ENCODE measurements around the gene STMN3. TPM values are rescaled to one million over a fixed set of nuclear protein-coding genes. Genes with fewer than 3 reads are reported as not detected.
"Not testable (repeated sequence)": the region's sequence is repeated elsewhere in the genome, so short reads cannot be mapped to it uniquely, and the experiment has no call there.

The STMN3 gene
- total RNA-seq, 1 donor from 2014 or later, result 4.3 TPM

DNA sequence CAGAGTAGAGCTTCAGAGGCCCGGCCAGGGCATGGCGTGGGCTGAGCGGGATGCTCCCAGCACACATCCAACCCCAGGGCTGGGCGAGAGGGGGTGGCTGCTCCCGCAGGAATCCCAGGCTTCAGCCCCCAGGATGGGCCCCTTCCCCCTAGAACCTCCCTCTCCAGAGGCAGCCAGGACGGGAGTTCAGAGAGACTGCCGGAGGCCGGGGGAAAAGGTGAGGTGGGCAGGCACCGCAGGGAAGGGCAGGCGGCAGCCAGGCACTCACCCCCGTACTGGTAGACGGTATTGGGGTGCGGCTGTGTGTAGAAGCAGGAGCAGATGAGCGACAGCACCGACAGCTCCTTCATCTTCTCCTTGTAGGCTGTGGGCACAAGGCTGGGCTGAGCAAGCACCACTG lies 9.3 kb downstream of the STMN3 start:
- DNase-seq (no peak), ATAC-seq (ENCODE audit: poor library complexity) (no peak)
- intact Hi-C loops (cut with DNase I), result no loop called here

DNA sequence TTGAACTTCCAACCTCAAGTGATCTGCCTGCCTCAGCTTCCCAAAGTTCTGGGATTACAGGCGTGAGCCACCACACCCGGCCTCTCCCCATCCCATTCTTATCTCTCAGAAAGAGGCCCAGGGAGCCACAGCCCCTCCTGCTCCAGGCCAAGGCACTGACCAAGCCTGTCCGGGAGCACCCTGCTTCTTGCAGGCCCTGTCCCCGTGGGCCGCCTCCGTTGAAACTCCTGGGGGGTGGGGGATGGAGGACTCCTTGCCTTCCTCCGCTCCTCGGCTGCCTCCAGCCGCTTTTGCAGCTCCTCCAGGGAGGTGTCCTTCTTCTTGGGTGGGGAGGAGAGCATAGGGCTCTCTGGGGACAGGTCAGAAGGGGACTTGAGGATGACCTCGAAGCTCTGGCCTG lies 9.7 kb downstream of the STMN3 start:
- ATAC-seq (ENCODE audit: poor library complexity) (no peak), DNase-seq (no peak)
- intact Hi-C loops (cut with DNase I), result no loop called here

DNA sequence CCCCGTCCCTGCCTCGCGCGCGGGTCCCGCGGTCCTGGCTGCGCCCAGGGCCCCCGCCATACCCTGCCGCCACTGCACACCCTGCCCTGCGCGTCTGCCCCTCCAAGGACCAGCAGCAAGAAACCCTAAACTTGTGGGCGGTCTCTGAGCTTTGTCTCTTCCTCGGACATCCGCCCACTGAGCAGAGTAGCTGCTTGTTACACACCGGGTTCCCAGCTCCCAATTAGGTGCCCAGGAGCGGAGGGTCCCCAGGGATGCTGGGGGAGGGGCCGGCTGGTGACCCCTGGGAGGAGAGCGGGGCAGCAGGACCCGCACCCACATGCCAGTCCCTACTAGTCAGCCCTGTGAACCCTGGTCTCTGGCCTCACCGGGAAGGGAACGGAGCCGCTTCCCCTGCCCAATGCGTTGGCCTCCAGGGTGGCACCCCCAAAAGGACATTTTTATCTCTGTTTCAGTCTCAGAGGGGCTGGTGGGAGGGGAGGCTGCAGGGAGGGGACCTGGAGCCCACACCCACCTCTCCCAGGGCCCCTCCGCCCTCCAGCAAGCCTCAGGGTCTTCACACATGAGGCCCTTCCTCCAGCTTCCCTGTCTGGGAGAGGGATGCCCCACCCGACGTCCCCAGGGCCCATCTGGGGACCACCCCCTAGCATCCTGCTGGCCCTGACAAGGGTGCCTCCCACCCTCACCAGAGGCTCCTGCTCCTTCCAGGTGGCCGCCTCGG lies 10.5 kb downstream of the STMN3 start:
- ATAC-seq (ENCODE audit: poor library complexity) (no peak), DNase-seq (no peak)
- intact Hi-C loops (cut with DNase I), result no loop called here

DNA sequence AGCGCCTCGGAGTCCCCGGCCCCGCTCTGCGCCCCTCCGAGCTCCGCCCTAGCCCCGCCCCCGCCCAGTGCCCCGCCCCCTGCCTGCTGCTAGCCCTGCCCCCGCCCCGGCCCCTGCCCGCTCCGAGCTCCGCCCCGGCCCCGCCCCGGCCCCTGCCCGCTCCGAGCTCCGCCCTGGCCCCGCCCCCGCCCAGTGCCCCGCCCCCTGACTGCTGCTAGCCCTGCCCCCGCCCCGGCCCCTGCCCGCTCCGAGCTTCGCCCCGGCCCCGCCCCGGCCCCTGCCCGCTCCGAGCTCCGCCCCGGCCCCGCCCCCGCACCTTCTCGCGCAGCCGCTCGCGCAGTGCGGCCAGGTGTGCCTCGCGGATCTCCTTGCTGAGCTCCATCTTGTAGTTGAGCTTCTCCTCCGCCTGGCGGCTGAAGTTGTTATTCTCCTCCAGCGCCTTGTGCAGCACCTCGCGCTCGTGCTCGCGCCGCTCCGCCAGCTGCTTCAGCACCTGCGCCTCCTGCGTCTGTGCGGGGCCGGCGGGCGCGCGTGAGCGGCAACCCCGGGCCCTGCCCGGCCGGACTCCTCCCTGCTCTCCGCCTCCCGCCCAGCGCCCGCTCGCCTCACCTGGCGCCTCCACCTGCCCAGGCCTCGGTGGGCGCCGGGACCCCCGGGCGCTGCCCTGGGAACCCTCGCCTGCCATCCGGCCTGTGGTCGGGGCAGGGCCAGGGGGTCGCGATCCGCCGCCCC lies 11.3 kb downstream of the STMN3 start:
- intact Hi-C loops (cut with DNase I), result no loop called here
- DNase-seq (peak; percentile 90), ATAC-seq (ENCODE audit: poor library complexity) (peak; percentile 91)

DNA sequence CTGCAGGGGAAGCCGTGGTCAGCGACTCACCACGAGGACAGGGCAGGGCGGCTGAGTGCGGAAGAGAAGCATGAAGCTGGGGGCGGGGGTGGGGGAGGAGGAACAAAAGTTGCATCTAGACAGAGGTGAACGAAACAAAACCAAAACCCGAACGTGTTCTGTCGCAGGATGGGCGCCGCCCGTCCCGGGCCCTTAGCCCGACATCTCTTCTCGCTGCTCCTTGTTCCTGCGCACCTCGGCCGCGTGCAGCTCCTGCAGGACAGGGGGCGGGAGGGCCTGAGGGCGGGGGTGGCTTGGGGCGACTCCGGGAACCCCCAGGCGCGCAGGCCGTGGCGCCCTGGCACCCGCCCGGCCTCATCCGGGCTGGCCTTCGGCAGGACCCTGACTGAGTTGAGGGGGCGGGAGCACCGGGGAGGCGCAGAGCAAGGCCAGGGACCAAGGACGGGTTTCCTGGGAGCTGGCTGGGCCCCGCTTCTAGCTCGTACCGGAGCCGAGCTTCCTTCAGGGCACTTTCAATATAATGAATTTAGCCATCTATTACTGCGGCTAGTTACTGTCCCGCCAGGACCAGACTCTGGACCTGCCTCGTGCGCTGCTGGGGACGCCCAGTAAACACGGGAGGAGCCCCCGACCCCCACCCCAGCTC lies 12.0 kb downstream of the STMN3 start:
- DNase-seq (peak; percentile 62), ATAC-seq (ENCODE audit: poor library complexity) (peak; percentile 39)
- intact Hi-C loops (cut with DNase I), result no loop called here

DNA sequence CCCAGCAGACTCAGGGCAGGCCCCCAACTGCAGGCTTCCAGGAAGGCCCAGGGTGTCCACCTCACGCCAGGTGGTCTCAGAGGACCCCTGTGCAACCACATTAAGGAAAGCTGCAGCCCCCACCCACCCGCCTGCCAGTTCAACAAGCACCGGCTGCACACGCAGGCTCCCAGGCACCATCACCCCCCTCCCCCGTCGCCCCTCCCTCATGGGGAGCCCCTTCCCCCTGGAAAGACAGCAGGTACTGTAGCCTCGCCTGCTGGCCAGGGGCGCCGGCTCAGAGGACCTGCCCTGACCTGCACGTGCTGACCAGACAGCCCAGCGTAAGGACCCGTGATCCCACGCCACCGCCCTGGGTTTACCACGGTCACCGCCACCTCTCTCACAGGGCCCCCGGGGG lies 12.5 kb downstream of the STMN3 start:
- intact Hi-C loops (cut with DNase I); ATAC-seq (ENCODE audit: poor library complexity); DNase-seq: not testable (repeated sequence)

DNA sequence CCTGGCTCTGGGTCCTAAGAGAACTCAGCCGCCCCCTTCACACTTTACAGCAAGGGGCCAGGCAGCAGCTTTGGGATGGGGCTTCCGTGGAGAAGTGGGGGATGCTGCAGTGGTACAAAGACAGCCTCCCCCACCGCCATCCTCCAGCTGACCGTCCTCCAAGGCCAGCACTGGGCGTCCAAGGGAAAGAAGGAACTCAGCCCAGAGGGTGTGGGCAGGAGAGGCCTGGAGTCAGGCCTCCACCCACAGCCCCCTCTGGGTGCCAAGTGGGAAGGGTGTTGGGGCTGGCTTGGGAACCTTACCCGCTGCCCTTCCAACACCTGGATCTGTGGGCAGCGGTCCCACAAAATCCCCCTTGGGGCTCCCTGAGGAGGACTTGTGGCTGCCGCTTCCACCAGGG lies 13.1 kb downstream of the STMN3 start:
- no peak for ATAC-seq (ENCODE audit: poor library complexity)
- no peak for DNase-seq
- intact Hi-C loops (cut with DNase I), result no loop called here

DNA sequence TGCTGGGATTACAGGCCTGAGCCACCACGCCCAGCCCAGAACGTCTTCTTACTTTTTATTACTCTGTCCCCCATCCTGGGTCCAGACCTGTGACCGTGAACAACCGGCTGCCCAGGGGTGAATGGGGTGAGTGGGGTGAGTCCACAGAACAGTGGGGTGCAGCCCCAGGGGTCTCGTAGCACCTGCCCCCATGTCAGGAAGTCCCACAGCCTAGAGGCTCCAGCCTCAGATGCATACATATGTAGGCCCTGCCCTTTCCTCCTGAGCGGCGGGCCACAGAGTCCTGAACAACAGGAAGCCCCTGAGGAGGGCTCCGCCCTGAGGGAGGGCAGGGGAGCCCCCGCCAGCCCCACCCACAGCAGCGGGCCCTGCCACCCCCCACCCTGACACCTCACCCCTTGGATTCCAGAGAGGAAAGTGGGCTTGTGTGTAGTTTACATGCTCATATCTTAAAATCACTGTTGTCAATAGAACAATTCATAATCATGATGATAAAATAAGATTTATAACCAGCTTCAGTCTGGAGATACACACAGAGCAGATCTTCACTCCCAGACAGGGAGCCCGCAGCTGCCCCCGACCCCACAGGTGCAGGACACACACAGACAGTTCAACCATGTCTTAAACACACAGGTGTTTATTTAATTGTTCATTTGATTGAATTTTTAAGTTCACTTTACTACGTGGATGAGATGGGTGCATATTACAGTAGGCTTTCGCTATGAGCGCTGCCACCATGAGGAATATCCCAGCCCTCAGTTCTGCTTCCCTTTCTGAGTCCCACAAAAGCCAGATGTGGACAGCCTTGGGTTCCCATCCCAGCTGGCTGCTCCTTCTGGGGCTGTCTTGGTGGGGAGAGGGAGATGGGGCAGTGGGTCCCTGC lies 13.9 kb downstream of the STMN3 start:
- DNase-seq (peak; percentile 73), ATAC-seq (ENCODE audit: poor library complexity) (no peak)
- intact Hi-C loops (cut with DNase I), result no loop called here

DNA sequence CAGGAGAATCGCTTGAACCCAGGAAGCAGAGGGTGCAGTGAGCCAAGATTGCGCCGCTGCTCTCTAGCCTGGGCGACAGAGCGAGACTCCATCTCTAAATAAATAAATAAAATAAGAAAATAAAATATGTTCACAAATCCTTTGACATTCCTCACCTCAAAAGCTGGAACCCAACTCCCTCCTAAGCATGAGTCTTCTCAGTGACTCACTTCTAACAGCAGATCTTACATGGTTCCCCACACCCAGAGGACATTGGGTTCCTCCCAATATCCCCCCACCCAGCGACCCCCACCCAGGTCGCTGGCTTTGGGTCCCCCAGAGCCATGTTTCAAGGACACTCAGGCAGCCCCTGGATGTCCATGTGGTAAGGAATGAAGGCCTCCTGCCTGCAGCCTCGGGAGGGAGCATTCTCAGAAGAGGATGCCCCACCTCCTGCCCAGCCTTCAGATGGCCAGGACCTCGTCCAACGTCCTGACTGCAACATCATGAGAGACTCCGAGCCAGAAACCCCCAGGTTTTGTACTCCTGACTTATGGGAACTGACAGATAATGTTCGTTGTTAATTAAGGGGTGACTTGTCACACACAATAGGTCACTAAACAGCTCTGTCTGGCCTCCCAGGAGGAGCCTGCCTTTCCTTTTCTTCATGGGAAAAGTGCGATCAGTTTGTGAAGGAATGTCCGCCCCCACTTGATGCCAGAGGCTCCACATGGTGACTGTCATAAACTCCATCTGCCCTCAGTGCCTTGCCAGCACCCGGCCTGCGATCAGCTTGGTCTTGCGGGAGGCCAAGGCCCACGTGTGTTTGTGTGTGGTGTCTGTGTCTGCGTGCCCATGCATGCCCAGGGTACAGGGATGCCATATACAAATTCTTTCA lies 16.2 kb downstream of the STMN3 start:
- DNase-seq (no peak), ATAC-seq (ENCODE audit: poor library complexity) (no peak)
- intact Hi-C loops (cut with DNase I), result no loop called here

DNA sequence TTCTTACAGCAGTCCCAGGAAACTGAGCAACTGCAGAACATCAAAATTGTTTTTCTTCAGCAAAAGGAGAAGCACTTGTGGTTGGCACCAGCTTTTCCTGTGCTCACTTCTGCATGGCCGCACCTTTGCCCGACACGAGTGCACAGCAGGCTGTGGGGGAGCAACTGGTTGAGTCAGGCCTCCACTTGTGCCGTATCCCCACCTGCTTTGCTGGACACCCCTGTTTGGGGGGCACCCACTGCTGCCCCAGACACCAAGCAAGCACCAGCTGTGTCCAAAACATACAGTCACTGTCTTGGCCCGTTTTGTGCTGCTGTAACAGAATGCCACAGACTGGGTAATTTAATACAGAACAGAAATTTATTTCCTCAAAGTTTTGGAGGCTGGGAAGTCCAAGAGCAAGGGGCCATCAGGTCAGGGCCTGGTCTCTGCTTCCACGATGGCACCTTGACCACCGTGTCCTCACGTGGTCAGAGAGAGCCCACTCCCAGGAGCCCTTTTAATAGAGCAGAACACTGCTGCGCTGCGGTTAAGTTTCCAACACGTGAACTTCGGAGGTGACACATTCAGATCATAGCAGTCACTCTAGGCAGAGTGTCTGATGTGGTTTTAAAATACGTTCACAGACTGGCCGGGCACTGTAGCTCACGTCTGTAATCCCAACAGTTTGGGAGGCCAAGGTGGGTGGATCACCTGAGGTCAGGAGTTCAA lies 17.6 kb downstream of the STMN3 start:
- no peak for ATAC-seq (ENCODE audit: poor library complexity)
- no peak for DNase-seq
- intact Hi-C loops (cut with DNase I), result no loop called here

DNA sequence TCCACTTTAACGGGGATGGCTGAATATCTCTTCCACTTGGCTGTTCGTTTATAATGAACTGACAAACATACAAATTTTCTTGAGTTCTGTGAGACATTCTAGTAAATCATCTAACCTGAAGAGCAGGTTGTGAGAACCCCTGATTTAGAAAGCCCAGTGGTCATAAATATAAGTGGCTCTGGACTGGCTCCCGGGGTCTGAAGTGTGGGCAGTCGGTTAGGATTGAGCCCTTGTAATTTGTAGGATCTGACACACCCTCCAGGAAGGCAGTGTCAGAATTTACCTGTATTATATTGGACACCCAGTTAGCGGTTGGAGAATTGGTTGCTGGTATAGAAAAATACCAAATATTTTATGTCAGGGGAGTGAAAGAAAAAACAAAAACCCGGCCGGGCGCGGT lies 19.5 kb downstream of the STMN3 start:
- intact Hi-C loops (cut with DNase I), result no loop called here
- DNase-seq (no peak), ATAC-seq (ENCODE audit: poor library complexity) (no peak)

DNA sequence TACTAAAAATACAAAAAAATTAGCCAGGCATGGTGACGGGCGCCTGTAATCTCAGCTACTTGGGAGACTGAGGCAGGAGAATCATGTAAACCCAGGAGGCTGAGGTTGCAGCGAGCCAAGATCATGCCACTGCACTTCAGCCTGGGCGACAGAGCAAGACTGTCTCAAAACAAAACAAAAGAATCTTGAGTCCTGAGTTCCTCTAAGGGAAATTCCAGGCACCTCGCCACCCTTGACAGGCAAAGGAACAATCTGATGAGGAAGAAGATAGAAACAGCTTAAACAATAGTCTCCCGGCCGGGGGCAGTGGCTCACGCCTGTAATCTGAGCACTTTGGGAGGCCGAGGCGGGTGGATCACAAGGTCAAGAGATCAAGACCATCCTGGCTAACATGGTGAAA lies 21.8 kb downstream of the STMN3 start:
- intact Hi-C loops (cut with DNase I); DNase-seq; ATAC-seq (ENCODE audit: poor library complexity): not testable (repeated sequence)

DNA sequence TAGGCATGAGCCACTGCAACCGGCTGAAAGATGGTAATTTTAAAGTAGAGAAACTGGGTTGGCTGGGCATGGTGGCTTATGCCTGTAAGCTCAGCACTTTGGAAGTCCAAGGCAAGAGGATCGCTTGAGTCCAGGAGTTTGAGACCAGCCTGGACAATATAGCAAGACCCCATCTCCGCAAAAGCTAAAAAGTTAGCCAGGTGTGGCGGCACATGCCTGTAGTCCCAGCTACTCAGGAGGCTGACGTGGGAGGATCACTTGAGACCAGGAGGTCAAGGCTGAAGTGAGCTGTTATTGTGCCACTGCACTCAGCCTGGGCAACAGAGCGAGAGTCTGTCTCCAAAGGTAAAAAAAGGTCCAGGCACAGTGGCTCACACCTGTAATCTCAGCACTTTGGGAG lies 22.3 kb downstream of the STMN3 start:
- ATAC-seq (ENCODE audit: poor library complexity); intact Hi-C loops (cut with DNase I): not testable (repeated sequence)
- DNase-seq, result peak; percentile 9

DNA sequence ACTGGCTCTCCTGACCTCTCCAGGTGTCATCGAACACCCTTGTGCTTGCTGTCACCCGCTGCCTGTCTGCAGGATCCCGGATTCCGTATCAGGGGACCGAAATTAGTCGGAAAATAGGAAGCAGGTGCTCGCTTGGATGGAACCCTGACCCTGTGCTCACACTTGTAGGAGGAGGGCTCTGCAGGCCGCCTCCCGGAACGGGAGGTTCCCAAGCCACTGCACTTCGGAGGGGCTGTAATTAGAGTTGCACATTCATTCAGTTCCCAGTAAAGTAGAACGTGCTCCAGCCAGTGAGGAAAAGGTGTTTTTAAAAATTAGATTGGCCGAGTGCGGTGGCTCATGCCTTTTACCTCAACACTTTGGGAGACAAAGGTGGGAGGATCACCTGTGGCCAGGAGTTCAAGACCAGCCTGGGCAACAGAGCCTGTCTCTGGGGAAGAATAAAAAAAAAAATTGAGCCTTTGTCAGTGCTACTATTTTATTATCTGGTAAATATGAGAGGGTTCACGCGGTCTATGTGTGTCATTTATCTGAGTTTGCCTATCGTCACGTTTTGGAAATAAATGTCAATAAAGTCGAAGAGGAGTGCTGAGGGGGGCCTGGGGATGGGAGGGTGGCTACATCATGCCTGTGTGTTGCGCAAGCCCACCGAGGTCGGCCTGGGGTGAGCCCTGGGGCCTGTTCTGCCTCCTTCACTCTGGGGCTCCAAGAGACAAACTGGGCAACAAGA lies 24.8 kb downstream of the STMN3 start:
- DNase-seq, result peak; percentile 70

DNA sequence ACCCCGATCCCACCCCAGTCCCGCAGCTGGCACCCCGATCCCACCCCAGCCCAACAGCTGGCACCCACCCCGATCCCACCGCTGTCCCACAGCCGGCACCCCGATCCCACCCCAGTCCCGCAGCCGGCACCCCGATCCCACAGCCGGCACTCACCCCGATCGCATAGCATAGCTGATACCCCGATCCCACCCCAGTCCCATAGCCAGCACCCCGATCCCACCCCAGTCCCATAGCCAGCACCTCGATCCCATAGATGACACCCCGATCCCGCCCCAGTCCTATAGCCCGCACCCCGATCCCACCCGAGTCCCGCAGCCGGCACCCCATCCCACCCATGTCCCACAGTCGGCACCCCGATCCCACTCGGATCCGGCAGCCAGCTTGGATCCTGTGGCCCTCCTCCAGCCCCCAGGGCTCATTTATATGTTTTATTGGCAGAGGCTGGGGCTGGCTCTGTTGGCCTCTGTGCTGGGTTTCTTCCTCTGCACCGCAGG lies 25.4 kb downstream of the STMN3 start:
- peak; percentile 8 for ATAC-seq (ENCODE audit: poor library complexity)
- no peak for DNase-seq
- intact Hi-C loops (cut with DNase I), result no loop called here

More for the DNA sequence above, 24.8 kb downstream of the STMN3 start:
- peak; percentile 41 for ATAC-seq (ENCODE audit: poor library complexity)
- intact Hi-C loops (cut with DNase I), result no loop called here

DNA sequence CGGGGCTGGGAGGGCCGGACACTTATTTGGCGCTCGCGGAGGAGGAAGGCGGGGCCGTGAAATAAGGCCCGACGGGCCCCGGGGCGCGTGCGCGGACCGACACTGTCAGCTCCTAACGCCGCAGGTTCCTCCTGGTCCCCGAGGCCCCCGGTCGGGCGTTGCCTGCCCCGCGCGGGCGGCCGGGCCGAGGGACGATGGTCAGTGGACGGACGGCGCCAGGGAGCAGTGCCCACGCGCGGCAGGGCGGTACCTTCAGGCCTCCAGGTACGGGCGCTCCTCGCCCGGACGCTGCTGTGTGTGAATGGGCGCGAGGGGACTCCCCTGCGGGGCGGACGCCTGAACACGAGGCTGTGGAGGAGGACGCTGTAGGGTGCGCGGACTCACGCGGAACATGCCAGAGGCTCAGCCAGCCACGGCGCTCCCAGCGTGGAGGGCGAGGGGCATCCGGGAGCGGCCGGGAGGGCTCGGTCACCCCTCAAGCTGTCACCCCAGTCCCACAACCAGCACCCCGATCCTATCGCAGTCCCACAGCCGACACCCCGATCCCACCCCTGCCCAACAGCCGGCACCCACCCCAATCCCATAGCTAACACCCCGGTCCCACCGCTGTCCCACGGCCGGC lies 26.0 kb downstream of the STMN3 start:
- intact Hi-C loops (cut with DNase I), result no loop called here
- ATAC-seq (ENCODE audit: poor library complexity) (peak; percentile 95), DNase-seq (peak; percentile 97)
